ENCODE measurements around the gene LPP. TPM values are rescaled to one million over a fixed set of nuclear protein-coding genes. Genes with fewer than 3 reads are reported as not detected.

LPP gene
- total RNA-seq, 6 experiments from 2014 or later: 41.5 to 90.5 (median 69.5) TPM

GRCh38 chr3:188789251-188789650, 635.3 kb downstream of the LPP start:
- Histone ChIP-seq H3K27me3 (no peaks in the 10 kb centered on the region), H3K4me1 (peaks cover 0 to 23% (median 6%) of the 10 kb centered on the region in 4 donors), H3K36me3 (no peaks in the 10 kb centered on the region), H3K4me3 (no peak overlapping the region), H3K9me3 (no peaks in the 10 kb centered on the region), H3K27ac (no peak overlapping the region)
- TF ChIP-seq CTCF (IDR thresholded peaks at IDR 0.05) (no peak), POLR2A (IDR thresholded peaks at IDR 0.05) (no peak)
- DNase-seq (no peak), ATAC-seq (no peak)
- intact Hi-C loops (cut with DNase I): no loop called here
- 89% methylated on average over 4 of the region's 4 CpGs for WGBS (ENCODE audit: insufficient coverage, low coverage, low lambda C conversion rate, missing lambda C conversion rate)

- TF ChIP-seq CTCF (IDR thresholded peaks at IDR 0.05) (no peak), POLR2A (IDR thresholded peaks at IDR 0.05) (no peak)
- Histone ChIP-seq H3K4me1 (peaks cover 0 to 14% (median 1%) of the 10 kb centered on the region in 4 donors), H3K4me3 (no peak overlapping the region), H3K27me3 (no peaks in the 10 kb centered on the region), H3K27ac (no peak overlapping the region), H3K9me3 (no peaks in the 10 kb centered on the region), H3K36me3 (no peaks in the 10 kb centered on the region)
- ATAC-seq (no peak), DNase-seq (no peak)
- WGBS (ENCODE audit: insufficient coverage, low coverage, low lambda C conversion rate, missing lambda C conversion rate): 94% methylated on average over 4 of the region's 4 CpGs
- intact Hi-C loops (cut with DNase I): no loop called here
Observed at GRCh38 chr3:188791311-188791710, 637.4 kb downstream of the LPP start.

- H3K4me3 ChIP-seq: no peak overlapping the region
- H3K9me3 ChIP-seq: no peaks in the 10 kb centered on the region
- intact Hi-C loops (cut with DNase I): no loop called here
- H3K27ac ChIP-seq: no peak overlapping the region
- TF ChIP-seq POLR2A (IDR thresholded peaks at IDR 0.05) (no peak), CTCF (IDR thresholded peaks at IDR 0.05) (peak in 1 of 4 donors; percentile 7)
- peaks cover 0 to 9% (median 2%) of the 10 kb centered on the region in 4 donors for H3K4me1 ChIP-seq
- DNase-seq: no peak
- 84% methylated on average over 4 of the region's 6 CpGs for WGBS (ENCODE audit: insufficient coverage, low coverage, low lambda C conversion rate, missing lambda C conversion rate)
- peak in 3 of 4 donors; percentile 25 to 44 (median 42) for ATAC-seq
- H3K36me3 ChIP-seq: no peaks in the 10 kb centered on the region
- H3K27me3 ChIP-seq: no peaks in the 10 kb centered on the region
Observed at GRCh38 chr3:188792793-188793192, 638.8 kb downstream of the LPP start.

GRCh38 chr3:188796122-188796631, 642.2 kb downstream of the LPP start:
- Histone ChIP-seq H3K36me3 (no peaks in the 10 kb centered on the region), H3K4me3 (no peak overlapping the region), H3K9me3 (no peaks in the 10 kb centered on the region), H3K4me1 (peaks cover 0 to 4% (median 0%) of the 10 kb centered on the region in 4 donors), H3K27ac (no peak overlapping the region), H3K27me3 (no peaks in the 10 kb centered on the region)
- WGBS (ENCODE audit: insufficient coverage, low coverage, low lambda C conversion rate, missing lambda C conversion rate): 60% methylated on average over 3 of the region's 3 CpGs
- ATAC-seq: peak; percentile 47 to 76 (median 72)
- no peak for TF ChIP-seq CTCF (IDR thresholded peaks at IDR 0.05)
- no peak for TF ChIP-seq POLR2A (IDR thresholded peaks at IDR 0.05)
- intact Hi-C loops (cut with DNase I): no loop called here
- DNase-seq: no peak

All from right lobe of liver (tissue), 6 donors.